ENCODE results near the gene ZFC3H1. TPM values are rescaled to one million over a fixed set of nuclear protein-coding genes. Genes with fewer than 3 reads are reported as not detected.

Gene ZFC3H1
- polyA plus RNA-seq, 1 donor (not counting 4 experiments of a cell fraction or from before 2014, with no cell fraction given): 56.3 TPM

GRCh38 chr12:71653137-71653536 lies 10.5 kb downstream of the ZFC3H1 start:
- no peak for FAIRE-seq

GRCh38 chr12:71652656-71653055 lies 11.0 kb downstream of the ZFC3H1 start:
- no peaks in the 10 kb centered on the region for H3K9me1 ChIP-seq (ENCODE audit: control insufficient read depth, extremely low read depth, insufficient read depth, low read length)
- peaks cover 2% of the 10 kb centered on the region for H3K4me1 ChIP-seq (ENCODE audit: control insufficient read depth, extremely low read depth, insufficient read depth, low read length)
- H3K79me2 ChIP-seq (ENCODE audit: control insufficient read depth, insufficient read depth, low read length): peaks cover 92% of the 10 kb centered on the region
- no peak overlapping the region for H3K9ac ChIP-seq (ENCODE audit: control insufficient read depth, extremely low read depth, insufficient read depth, low read length)
- H2AFZ ChIP-seq (ENCODE audit: control insufficient read depth, low read length): no peak overlapping the region
- H3K4me2 ChIP-seq (ENCODE audit: control insufficient read depth, extremely low read depth, insufficient read depth, low read depth, low read length): no peak overlapping the region
- H3K27me3 ChIP-seq (ENCODE audit: control insufficient read depth, extremely low read depth, insufficient read depth, low read length): no peaks in the 10 kb centered on the region
- TF ChIP-seq EZH2 (IDR thresholded peaks at IDR 0.05; ENCODE audit: low read length): no peak
- no peak for TF ChIP-seq CTCF (optimal IDR thresholded peaks at IDR 0.05 in 1 of 3, IDR thresholded peaks at IDR 0.05 in 1 of 3, conservative IDR thresholded peaks at IDR 0.05 in 1 of 3; ENCODE audit: extremely low read depth in 1 of 3, insufficient read depth in 2 of 3, low read length in 3 of 3)
- H4K20me1 ChIP-seq (ENCODE audit: control insufficient read depth, extremely low read depth, insufficient read depth, low read length): no peaks in the 10 kb centered on the region
- no peak overlapping the region for H3K27ac ChIP-seq (ENCODE audit: control insufficient read depth, insufficient read depth, low read length)
- H3K9me3 ChIP-seq (ENCODE audit: control insufficient read depth, low read depth, low read length): no peaks in the 10 kb centered on the region
- no peak for DNase-seq (ENCODE audit: low read depth, low spot score)
- no peak overlapping the region for H3K4me3 ChIP-seq (ENCODE audit: control insufficient read depth in 2 of 3, extremely low read depth in 1 of 3, insufficient read depth in 2 of 3, low read depth in 1 of 3, low read length in 3 of 3)
- FAIRE-seq: no peak
- peaks cover 9 to 19% of the 10 kb centered on the region in 2 experiments for H3K36me3 ChIP-seq (ENCODE audit: control insufficient read depth in 2 of 2, extremely low read depth in 1 of 2, insufficient read depth in 2 of 2, low read length in 2 of 2)
- dilution Hi-C loops (cut with MboI; ENCODE audit: extremely low pct_ligation_motif_present, low sequenced_read_pairs): no loop called here

More at GRCh38 chr12:71653137-71653536, 10.5 kb downstream of the ZFC3H1 start:
- dilution Hi-C loops (cut with MboI; ENCODE audit: extremely low pct_ligation_motif_present, low sequenced_read_pairs): no loop called here
- Histone ChIP-seq H3K27me3 (ENCODE audit: control insufficient read depth, extremely low read depth, insufficient read depth, low read length) (no peaks in the 10 kb centered on the region), H2AFZ (ENCODE audit: control insufficient read depth, low read length) (no peak overlapping the region), H3K9me3 (ENCODE audit: control insufficient read depth, low read depth, low read length) (no peaks in the 10 kb centered on the region), H3K9ac (ENCODE audit: control insufficient read depth, extremely low read depth, insufficient read depth, low read length) (no peak overlapping the region), H3K36me3 (ENCODE audit: control insufficient read depth in 2 of 2, extremely low read depth in 1 of 2, insufficient read depth in 2 of 2, low read length in 2 of 2) (peaks cover 9 to 19% of the 10 kb centered on the region in 2 experiments), H3K4me2 (ENCODE audit: control insufficient read depth, extremely low read depth, insufficient read depth, low read depth, low read length) (no peak overlapping the region), H3K27ac (ENCODE audit: control insufficient read depth, insufficient read depth, low read length) (no peak overlapping the region), H4K20me1 (ENCODE audit: control insufficient read depth, extremely low read depth, insufficient read depth, low read length) (no peaks in the 10 kb centered on the region), H3K4me3 (ENCODE audit: control insufficient read depth in 2 of 3, extremely low read depth in 1 of 3, insufficient read depth in 2 of 3, low read depth in 1 of 3, low read length in 3 of 3) (no peak overlapping the region), H3K9me1 (ENCODE audit: control insufficient read depth, extremely low read depth, insufficient read depth, low read length) (no peaks in the 10 kb centered on the region), H3K79me2 (ENCODE audit: control insufficient read depth, insufficient read depth, low read length) (peaks cover 90% of the 10 kb centered on the region), H3K4me1 (ENCODE audit: control insufficient read depth, extremely low read depth, insufficient read depth, low read length) (peaks cover 2% of the 10 kb centered on the region)
- DNase-seq (ENCODE audit: low read depth, low spot score): no peak
- no peak for TF ChIP-seq CTCF (optimal IDR thresholded peaks at IDR 0.05 in 1 of 3, IDR thresholded peaks at IDR 0.05 in 1 of 3, conservative IDR thresholded peaks at IDR 0.05 in 1 of 3; ENCODE audit: extremely low read depth in 1 of 3, insufficient read depth in 2 of 3, low read length in 3 of 3)
- no peak for TF ChIP-seq EZH2 (IDR thresholded peaks at IDR 0.05; ENCODE audit: low read length)

Measured in keratinocyte (primary cell).